Measurements from ENCODE around the gene ANK3. TPM values are rescaled to one million over a fixed set of nuclear protein-coding genes. Genes with fewer than 3 reads are reported as not detected.

ANK3 gene
- total and polyA plus RNA-seq, 2 donors (not counting 1 experiment from before 2014, with no cell fraction given) = 0.50 to 0.79 TPM

DNA sequence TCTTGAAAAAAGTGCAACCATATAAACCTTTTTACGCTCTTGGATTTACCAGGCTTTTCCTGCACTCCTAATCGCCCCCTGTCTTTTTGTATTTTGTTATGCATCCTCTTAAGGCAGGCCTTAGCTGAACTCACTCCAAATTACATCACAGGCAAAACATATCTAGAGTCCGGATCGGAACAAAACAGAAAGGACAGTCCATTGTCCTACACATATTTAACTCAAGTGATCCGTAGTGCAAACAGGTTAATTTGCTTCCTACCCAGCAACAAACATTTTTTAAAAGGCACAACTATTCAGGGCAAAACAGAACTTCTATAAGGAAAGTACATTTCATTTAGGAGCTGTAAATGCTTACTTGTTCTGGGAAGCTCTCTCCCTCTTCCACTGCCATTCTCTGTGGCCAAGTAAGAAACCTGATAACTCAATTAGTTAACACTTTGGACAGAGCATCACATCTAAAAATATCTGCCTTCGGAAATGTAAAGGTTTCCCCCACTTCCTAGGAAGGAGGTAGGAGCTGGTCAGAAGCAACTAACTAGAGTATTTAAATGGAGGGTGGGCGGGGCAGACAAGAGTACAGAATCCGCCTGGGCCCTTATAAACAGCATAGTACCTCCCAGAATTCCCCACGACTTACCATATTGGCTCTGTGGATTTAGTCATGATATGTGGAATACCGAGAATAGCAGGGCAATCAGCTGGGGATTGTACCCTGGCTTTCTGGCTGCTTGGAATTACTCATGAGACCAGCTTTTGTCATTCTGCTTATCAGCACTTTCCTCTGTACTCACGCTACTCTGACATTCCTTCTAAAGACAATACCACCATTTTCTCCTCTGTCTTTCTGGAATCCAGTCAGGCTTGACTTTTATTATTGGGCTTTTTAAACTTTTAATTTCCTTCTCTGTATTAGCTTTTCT, 89.5 kb downstream of the ANK3 start:
- no peak overlapping the region for H3K27ac ChIP-seq (ENCODE audit: insufficient read depth, low read length)

GRCh38 chr10:60299390-60299778, 90.3 kb downstream of the ANK3 start:
- Histone ChIP-seq H3K27ac (ENCODE audit: insufficient read depth, low read length) (no peak overlapping the region), H3K27me3 (ENCODE audit: control insufficient read depth, insufficient read depth, low read length) (no peaks in the 10 kb centered on the region), H3K4me1 (ENCODE audit: control insufficient read depth, extremely low read depth, insufficient read depth, low read length) (no peaks in the 10 kb centered on the region), H3K9me3 (ENCODE audit: control insufficient read depth, insufficient read depth, low read depth, low read length) (no peaks in the 10 kb centered on the region), H4K20me1 (ENCODE audit: control insufficient read depth, extremely low read depth, insufficient read depth, low read length) (no peaks in the 10 kb centered on the region), H3K4me2 (ENCODE audit: extremely low read depth, insufficient read depth, low read length) (no peak overlapping the region), H3K9ac (ENCODE audit: insufficient read depth, low read length) (no peak overlapping the region), H3K36me3 (ENCODE audit: control insufficient read depth, insufficient read depth, low read length) (no peaks in the 10 kb centered on the region), H3K79me2 (ENCODE audit: control insufficient read depth, insufficient read depth, low read length) (no peaks in the 10 kb centered on the region), H2AFZ (ENCODE audit: low read length) (no peak overlapping the region), H3K4me3 (replicated peaks in 1 of 4; ENCODE audit: control extremely low read depth in 1 of 4, insufficient read depth in 1 of 4, low read depth in 3 of 4, low read length in 4 of 4) (no peak overlapping the region)
- no peak for DNase-seq (ENCODE audit: low read depth in 2 of 2)
- TF ChIP-seq, protein P1, sequence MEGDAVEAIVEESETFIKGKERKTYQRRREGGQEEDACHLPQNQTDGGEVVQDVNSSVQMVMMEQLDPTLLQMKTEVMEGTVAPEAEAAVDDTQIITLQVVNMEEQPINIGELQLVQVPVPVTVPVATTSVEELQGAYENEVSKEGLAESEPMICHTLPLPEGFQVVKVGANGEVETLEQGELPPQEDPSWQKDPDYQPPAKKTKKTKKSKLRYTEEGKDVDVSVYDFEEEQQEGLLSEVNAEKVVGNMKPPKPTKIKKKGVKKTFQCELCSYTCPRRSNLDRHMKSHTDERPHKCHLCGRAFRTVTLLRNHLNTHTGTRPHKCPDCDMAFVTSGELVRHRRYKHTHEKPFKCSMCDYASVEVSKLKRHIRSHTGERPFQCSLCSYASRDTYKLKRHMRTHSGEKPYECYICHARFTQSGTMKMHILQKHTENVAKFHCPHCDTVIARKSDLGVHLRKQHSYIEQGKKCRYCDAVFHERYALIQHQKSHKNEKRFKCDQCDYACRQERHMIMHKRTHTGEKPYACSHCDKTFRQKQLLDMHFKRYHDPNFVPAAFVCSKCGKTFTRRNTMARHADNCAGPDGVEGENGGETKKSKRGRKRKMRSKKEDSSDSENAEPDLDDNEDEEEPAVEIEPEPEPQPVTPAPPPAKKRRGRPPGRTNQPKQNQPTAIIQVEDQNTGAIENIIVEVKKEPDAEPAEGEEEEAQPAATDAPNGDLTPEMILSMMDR (conservative IDR thresholded peaks at IDR 0.05 in 1 of 2, IDR thresholded peaks at IDR 0.05 in 1 of 2; ENCODE audit: low read depth in 1 of 2, low read length in 2 of 2) = no peak
- TF ChIP-seq EZH2 (IDR thresholded peaks at IDR 0.05; ENCODE audit: low read length, missing control alignments) = no peak

More for the DNA sequence above, 89.5 kb downstream of the ANK3 start:
- Histone ChIP-seq H4K20me1 (ENCODE audit: control insufficient read depth, extremely low read depth, insufficient read depth, low read length) (no peaks in the 10 kb centered on the region), H2AFZ (ENCODE audit: low read length) (no peak overlapping the region), H3K4me3 (replicated peaks in 1 of 4; ENCODE audit: control extremely low read depth in 1 of 4, insufficient read depth in 1 of 4, low read depth in 3 of 4, low read length in 4 of 4) (no peak overlapping the region), H3K9ac (ENCODE audit: insufficient read depth, low read length) (no peak overlapping the region), H3K4me1 (ENCODE audit: control insufficient read depth, extremely low read depth, insufficient read depth, low read length) (no peaks in the 10 kb centered on the region), H3K27me3 (ENCODE audit: control insufficient read depth, insufficient read depth, low read length) (no peaks in the 10 kb centered on the region), H3K4me2 (ENCODE audit: extremely low read depth, insufficient read depth, low read length) (no peak overlapping the region), H3K9me3 (ENCODE audit: control insufficient read depth, insufficient read depth, low read depth, low read length) (no peaks in the 10 kb centered on the region), H3K79me2 (ENCODE audit: control insufficient read depth, insufficient read depth, low read length) (no peaks in the 10 kb centered on the region), H3K36me3 (ENCODE audit: control insufficient read depth, insufficient read depth, low read length) (no peaks in the 10 kb centered on the region)
- no peak for TF ChIP-seq EZH2 (IDR thresholded peaks at IDR 0.05; ENCODE audit: low read length, missing control alignments)
- TF ChIP-seq, protein P1 (conservative IDR thresholded peaks at IDR 0.05 in 1 of 2, IDR thresholded peaks at IDR 0.05 in 1 of 2; ENCODE audit: low read depth in 1 of 2, low read length in 2 of 2) = no peak
- peak in 1 of 2 donors; percentile 98 for DNase-seq (ENCODE audit: low read depth in 2 of 2)

DNA sequence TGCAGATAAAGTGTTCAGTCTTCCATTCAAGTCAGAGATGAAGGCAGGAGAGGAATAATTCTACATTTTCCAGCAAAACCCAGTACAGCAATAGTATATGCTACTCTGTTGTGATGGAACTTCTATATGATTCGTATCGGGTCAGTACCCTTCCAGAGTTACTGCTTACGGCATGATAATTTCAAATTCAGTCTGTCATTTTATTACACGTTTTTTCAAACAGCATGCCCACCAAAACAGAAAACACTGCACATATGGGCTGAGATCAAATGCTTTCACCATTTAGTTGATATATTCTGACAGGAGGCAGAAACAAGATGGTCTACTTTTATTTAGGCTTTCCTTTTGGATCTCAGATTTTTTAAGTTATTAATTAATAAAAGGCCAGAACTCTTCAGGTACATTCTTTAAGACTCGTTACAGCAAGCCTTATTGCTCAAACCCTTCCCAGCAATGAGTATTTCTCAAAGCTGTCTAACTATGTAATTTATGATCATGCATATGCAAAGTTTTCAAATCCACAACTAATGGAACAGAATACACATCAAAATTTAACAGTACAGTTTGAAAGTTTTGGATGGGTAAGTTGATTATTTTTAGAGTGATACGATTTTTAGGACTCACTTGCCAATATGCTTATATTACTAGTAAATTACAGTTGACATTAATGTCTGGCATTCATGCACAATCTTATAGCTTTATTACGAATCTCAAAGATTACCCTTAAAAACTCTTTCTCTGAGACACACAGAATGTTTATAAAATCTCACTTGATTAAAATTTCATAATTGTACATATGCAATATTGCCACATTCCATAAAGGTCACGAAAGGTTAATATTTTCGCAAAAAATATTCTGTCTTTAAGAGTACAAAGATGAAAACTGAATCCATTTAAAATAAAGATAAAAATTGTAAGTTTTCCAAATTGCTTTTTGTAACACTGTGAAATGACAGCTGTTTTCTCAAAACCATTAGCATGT, 91.0 kb downstream of the ANK3 start:
- H3K4me2 ChIP-seq (ENCODE audit: extremely low read depth, insufficient read depth, low read length) = no peak overlapping the region
- H3K4me1 ChIP-seq (ENCODE audit: control insufficient read depth, extremely low read depth, insufficient read depth, low read length) = peaks cover 1% of the 10 kb centered on the region

More for the DNA sequence above, 91.0 kb downstream of the ANK3 start:
- no peak for DNase-seq (ENCODE audit: low read depth in 2 of 2)
- TF ChIP-seq EZH2 (IDR thresholded peaks at IDR 0.05; ENCODE audit: low read length, missing control alignments) = no peak
- TF ChIP-seq, protein P1 (conservative IDR thresholded peaks at IDR 0.05 in 1 of 2, IDR thresholded peaks at IDR 0.05 in 1 of 2; ENCODE audit: low read depth in 1 of 2, low read length in 2 of 2) = no peak
- H3K27ac ChIP-seq (ENCODE audit: insufficient read depth, low read length) = no peak overlapping the region
- no peaks in the 10 kb centered on the region for H3K36me3 ChIP-seq (ENCODE audit: control insufficient read depth, insufficient read depth, low read length)
- no peak overlapping the region for H3K4me3 ChIP-seq (replicated peaks in 1 of 4; ENCODE audit: control extremely low read depth in 1 of 4, insufficient read depth in 1 of 4, low read depth in 3 of 4, low read length in 4 of 4)
- no peaks in the 10 kb centered on the region for H4K20me1 ChIP-seq (ENCODE audit: control insufficient read depth, extremely low read depth, insufficient read depth, low read length)
- no peaks in the 10 kb centered on the region for H3K79me2 ChIP-seq (ENCODE audit: control insufficient read depth, insufficient read depth, low read length)
- H2AFZ ChIP-seq (ENCODE audit: low read length) = no peak overlapping the region
- no peak overlapping the region for H3K9ac ChIP-seq (ENCODE audit: insufficient read depth, low read length)
- H3K27me3 ChIP-seq (ENCODE audit: control insufficient read depth, insufficient read depth, low read length) = no peaks in the 10 kb centered on the region
- no peaks in the 10 kb centered on the region for H3K9me3 ChIP-seq (ENCODE audit: control insufficient read depth, insufficient read depth, low read depth, low read length)

Measured in fibroblast of lung (primary cell).